K562 (cell line): Measurements from ENCODE around the gene BEST4. TPM values are rescaled to one million over a fixed set of nuclear protein-coding genes. Genes with fewer than 3 reads are reported as not detected.

Experiments
- MAFF ChIP-seq: IDR thresholded peaks from 2 replicates; pipeline ENCODE4 v1.6.1; 2012; ENCODE audit warnings: low read length, improper control_type of control experiment
- NRF1 ChIP-seq, 2 experiments: fragments of 450-650 bp; IDR thresholded peaks in 1 of 2; conservative IDR thresholded peaks in 1 of 2; 2 replicates each; pipeline ENCODE4 v1.6.1; 2014; ENCODE audit warnings: mild to moderate bottlenecking in 2 of 2
- WHSC1 ChIP-seq: IDR thresholded peaks from one replicate; pipeline ENCODE4 v1.6.1; 2012; ENCODE audit warnings: low read length, control low read depth, inconsistent platforms
- ZBTB8A ChIP-seq: fragments of 450-650 bp; IDR thresholded peaks from 2 replicates; pipeline ENCODE4 v1.6.1; 2018; ENCODE audit warnings: mild to moderate bottlenecking, moderate library complexity; ENCODE audit not compliant: partially characterized antibody
- ZNF143 ChIP-seq: sonication (generic); formaldehyde crosslinking; IDR thresholded peaks from 2 replicates; pipeline ENCODE4 v1.9.0; 2022; ENCODE audit warnings: mild to moderate bottlenecking, missing genetic modification reagents
- ZNF41 ChIP-seq: fragments of 250-450 bp; sonication (Bioruptor Pico); conservative IDR thresholded peaks from 2 replicates; pipeline ENCODE4 v1.4.0; 2020; ENCODE audit warnings: mild to moderate bottlenecking
- polyA plus RNA-seq, 8 experiments: library from polyadenylated mRNA; depleted of rRNA in 4 of 8; stranded (reverse) in 5 of 8; unstranded in 3 of 8; fragments of >200 nt; fragmentation: Nextera tagmentation in 2 of 8; fragmentation: Illumina TruSeq in 1 of 8; extraction: Ambion mirVana in 2 of 8; extraction: Trizol in 1 of 8; gene quantifications; 2 replicates each; pipeline versions ENCODE4 v1.2.1 to v1.2.3, GENCODE V29; 2011 to 2014; ENCODE audit warnings: inconsistent platforms in 1 of 8, missing spikeins in 1 of 8
- total RNA-seq, 7 experiments: library from RNA; depleted of rRNA in 6 of 7; stranded (reverse); fragments of >200 nt in 6 of 7; fragmentation: Illumina TruSeq in 2 of 7; extraction: Trizol in 2 of 7; gene quantifications; 2 replicates each; pipeline versions ENCODE4 v1.2.1 to v1.2.3, GENCODE V29; 2011 to 2021; ENCODE audit warnings: low replicate concordance in 1 of 7
- TF ChIP-seq, protein P1 (sequence below): fragments of 450-650 bp; IDR thresholded peaks from 2 replicates; pipeline ENCODE4 v1.6.1; 2016; ENCODE audit warnings: mild to moderate bottlenecking, moderate library complexity
- TF ChIP-seq, protein P2 (sequence below), 3 experiments: fragments of 200-800 bp in 1 of 3; fragments of 250-450 bp in 1 of 3; fragments of 450-650 bp in 1 of 3; sonication (Bioruptor Pico) in 1 of 3; sonication (Bioruptor generic) in 1 of 3; formaldehyde crosslinking in 1 of 3; IDR thresholded peaks; 2 replicates each; pipeline versions ENCODE4 v1.6.1 to v1.8.0; 2016 to 2022; ENCODE audit warnings: mild to moderate bottlenecking in 2 of 3, missing genetic modification characterization in 2 of 3, missing compliant biosample characterization in 1 of 3, moderate library complexity in 1 of 3
- TF ChIP-seq, protein P3 (sequence below): fragments of 450-650 bp; IDR thresholded peaks from 2 replicates; pipeline ENCODE4 v1.6.1; 2016; ENCODE audit warnings: low read depth, mild to moderate bottlenecking, moderate library complexity

BEST4 gene
- total and polyA plus RNA-seq, 9 of the 15 experiments (the other 6 are each of a cell fraction or from before 2014, with no cell fraction given), result 0.07 to 0.11 TPM; not detected in 7

DNA sequence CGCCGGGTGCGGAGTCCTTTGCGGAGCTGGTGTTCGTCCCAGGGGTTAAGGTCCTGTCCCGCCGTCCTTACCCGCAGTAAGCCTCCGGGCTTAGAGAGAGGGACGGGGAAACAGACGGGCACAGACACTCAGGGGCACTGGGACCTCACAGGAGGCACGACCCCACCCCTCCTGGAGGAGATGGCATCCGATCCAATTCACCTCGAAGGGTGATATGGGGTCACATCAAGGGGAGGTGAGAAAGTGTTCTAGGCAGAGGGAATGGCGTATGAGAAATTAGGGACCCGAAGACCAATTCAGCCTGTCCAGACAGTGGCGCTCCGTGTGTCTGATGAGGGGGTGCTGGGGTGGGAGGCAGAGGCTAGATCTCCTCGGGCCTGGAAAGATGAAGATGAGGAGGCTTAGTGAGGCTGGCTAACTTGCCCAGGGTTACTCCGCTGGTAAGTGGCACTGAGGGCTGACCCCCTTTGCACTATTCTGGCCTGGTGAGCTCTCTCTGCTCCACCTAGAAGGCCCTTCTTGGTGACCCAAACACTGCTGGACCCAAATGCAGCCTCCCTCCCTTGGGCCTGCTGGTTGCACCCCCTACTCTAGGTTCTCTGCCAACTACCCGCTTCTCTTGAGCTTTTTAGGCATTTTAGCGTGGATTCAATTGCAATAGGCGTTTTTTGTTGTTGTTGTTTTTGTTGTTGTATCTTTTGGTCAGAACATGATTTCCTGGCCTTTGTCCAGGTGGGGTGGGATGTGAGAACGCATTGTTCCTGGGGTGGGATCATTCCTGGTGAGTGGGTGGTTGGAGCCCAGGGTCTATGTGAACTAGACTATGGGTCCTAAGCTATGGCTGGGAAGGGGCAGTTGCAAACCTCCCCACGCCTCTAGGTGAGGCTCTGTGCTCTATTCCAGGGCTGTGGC is 32.6 kb upstream of the BEST4 start (continued):
- TF ChIP-seq, protein P1, sequence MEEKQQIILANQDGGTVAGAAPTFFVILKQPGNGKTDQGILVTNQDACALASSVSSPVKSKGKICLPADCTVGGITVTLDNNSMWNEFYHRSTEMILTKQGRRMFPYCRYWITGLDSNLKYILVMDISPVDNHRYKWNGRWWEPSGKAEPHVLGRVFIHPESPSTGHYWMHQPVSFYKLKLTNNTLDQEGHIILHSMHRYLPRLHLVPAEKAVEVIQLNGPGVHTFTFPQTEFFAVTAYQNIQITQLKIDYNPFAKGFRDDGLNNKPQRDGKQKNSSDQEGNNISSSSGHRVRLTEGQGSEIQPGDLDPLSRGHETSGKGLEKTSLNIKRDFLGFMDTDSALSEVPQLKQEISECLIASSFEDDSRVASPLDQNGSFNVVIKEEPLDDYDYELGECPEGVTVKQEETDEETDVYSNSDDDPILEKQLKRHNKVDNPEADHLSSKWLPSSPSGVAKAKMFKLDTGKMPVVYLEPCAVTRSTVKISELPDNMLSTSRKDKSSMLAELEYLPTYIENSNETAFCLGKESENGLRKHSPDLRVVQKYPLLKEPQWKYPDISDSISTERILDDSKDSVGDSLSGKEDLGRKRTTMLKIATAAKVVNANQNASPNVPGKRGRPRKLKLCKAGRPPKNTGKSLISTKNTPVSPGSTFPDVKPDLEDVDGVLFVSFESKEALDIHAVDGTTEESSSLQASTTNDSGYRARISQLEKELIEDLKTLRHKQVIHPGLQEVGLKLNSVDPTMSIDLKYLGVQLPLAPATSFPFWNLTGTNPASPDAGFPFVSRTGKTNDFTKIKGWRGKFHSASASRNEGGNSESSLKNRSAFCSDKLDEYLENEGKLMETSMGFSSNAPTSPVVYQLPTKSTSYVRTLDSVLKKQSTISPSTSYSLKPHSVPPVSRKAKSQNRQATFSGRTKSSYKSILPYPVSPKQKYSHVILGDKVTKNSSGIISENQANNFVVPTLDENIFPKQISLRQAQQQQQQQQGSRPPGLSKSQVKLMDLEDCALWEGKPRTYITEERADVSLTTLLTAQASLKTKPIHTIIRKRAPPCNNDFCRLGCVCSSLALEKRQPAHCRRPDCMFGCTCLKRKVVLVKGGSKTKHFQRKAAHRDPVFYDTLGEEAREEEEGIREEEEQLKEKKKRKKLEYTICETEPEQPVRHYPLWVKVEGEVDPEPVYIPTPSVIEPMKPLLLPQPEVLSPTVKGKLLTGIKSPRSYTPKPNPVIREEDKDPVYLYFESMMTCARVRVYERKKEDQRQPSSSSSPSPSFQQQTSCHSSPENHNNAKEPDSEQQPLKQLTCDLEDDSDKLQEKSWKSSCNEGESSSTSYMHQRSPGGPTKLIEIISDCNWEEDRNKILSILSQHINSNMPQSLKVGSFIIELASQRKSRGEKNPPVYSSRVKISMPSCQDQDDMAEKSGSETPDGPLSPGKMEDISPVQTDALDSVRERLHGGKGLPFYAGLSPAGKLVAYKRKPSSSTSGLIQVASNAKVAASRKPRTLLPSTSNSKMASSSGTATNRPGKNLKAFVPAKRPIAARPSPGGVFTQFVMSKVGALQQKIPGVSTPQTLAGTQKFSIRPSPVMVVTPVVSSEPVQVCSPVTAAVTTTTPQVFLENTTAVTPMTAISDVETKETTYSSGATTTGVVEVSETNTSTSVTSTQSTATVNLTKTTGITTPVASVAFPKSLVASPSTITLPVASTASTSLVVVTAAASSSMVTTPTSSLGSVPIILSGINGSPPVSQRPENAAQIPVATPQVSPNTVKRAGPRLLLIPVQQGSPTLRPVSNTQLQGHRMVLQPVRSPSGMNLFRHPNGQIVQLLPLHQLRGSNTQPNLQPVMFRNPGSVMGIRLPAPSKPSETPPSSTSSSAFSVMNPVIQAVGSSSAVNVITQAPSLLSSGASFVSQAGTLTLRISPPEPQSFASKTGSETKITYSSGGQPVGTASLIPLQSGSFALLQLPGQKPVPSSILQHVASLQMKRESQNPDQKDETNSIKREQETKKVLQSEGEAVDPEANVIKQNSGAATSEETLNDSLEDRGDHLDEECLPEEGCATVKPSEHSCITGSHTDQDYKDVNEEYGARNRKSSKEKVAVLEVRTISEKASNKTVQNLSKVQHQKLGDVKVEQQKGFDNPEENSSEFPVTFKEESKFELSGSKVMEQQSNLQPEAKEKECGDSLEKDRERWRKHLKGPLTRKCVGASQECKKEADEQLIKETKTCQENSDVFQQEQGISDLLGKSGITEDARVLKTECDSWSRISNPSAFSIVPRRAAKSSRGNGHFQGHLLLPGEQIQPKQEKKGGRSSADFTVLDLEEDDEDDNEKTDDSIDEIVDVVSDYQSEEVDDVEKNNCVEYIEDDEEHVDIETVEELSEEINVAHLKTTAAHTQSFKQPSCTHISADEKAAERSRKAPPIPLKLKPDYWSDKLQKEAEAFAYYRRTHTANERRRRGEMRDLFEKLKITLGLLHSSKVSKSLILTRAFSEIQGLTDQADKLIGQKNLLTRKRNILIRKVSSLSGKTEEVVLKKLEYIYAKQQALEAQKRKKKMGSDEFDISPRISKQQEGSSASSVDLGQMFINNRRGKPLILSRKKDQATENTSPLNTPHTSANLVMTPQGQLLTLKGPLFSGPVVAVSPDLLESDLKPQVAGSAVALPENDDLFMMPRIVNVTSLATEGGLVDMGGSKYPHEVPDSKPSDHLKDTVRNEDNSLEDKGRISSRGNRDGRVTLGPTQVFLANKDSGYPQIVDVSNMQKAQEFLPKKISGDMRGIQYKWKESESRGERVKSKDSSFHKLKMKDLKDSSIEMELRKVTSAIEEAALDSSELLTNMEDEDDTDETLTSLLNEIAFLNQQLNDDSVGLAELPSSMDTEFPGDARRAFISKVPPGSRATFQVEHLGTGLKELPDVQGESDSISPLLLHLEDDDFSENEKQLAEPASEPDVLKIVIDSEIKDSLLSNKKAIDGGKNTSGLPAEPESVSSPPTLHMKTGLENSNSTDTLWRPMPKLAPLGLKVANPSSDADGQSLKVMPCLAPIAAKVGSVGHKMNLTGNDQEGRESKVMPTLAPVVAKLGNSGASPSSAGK, result 0 out of 2 replicates have a peak, but pooled peaks have one; percentile 10
- TF ChIP-seq, protein P2, sequence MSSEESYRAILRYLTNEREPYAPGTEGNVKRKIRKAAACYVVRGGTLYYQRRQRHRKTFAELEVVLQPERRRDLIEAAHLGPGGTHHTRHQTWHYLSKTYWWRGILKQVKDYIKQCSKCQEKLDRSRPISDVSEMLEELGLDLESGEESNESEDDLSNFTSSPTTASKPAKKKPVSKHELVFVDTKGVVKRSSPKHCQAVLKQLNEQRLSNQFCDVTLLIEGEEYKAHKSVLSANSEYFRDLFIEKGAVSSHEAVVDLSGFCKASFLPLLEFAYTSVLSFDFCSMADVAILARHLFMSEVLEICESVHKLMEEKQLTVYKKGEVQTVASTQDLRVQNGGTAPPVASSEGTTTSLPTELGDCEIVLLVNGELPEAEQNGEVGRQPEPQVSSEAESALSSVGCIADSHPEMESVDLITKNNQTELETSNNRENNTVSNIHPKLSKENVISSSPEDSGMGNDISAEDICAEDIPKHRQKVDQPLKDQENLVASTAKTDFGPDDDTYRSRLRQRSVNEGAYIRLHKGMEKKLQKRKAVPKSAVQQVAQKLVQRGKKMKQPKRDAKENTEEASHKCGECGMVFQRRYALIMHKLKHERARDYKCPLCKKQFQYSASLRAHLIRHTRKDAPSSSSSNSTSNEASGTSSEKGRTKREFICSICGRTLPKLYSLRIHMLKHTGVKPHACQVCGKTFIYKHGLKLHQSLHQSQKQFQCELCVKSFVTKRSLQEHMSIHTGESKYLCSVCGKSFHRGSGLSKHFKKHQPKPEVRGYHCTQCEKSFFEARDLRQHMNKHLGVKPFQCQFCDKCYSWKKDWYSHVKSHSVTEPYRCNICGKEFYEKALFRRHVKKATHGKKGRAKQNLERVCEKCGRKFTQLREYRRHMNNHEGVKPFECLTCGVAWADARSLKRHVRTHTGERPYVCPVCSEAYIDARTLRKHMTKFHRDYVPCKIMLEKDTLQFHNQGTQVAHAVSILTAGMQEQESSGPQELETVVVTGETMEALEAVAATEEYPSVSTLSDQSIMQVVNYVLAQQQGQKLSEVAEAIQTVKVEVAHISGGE (CRISPR knock-in tag; IDR thresholded peaks at IDR 0.05), result 0 out of 6 replicates have a peak, but pooled peaks of 1 of the 3 experiments have one; percentile 17
- no peak for TF ChIP-seq ZBTB8A
- TF ChIP-seq ZNF41 (CRISPR knock-in tag), result no peak
- TF ChIP-seq, protein P3, sequence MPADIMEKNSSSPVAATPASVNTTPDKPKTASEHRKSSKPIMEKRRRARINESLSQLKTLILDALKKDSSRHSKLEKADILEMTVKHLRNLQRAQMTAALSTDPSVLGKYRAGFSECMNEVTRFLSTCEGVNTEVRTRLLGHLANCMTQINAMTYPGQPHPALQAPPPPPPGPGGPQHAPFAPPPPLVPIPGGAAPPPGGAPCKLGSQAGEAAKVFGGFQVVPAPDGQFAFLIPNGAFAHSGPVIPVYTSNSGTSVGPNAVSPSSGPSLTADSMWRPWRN, result no peak
- peak; percentile 14 to 26; a peak in 1 of 4 replicates for TF ChIP-seq NRF1 (conservative IDR thresholded peaks at IDR 0.05 in 1 of 2, IDR thresholded peaks at IDR 0.05 in 1 of 2)
- no peak for TF ChIP-seq MAFF
- peak; percentile 67 for TF ChIP-seq ZNF143 (CRISPR knock-in tag)
- no peak for TF ChIP-seq WHSC1
